Measurements from ENCODE around the gene ADRB2.

The ADRB2 gene

GRCh38 chr5:148810823-148811222, 15.6 kb upstream of the ADRB2 start:
- ChIA-PET POLR2A (no interaction called here), CTCF (interaction anchor here (2.0 kb wide), 1 partner anchor 10 kb away, joined by 7 read pairs; no protein-coding TSS in a partner anchor)
- TF ChIP-seq ARNT (IDR thresholded peaks at IDR 0.05) (no peak), BHLHE40 (IDR thresholded peaks at IDR 0.05; ENCODE audit: borderline replicate concordance) (no peak), L3MBTL2 (conservative IDR thresholded peaks at IDR 0.05) (no peak), ZNF384 (IDR thresholded peaks at IDR 0.05) (no peak), FOXM1 (IDR thresholded peaks at IDR 0.05; ENCODE audit: borderline replicate concordance) (no peak), FOXA1 (IDR thresholded peaks at IDR 0.05) (no peak), SUZ12 (IDR thresholded peaks at IDR 0.05) (no peak), ELF4 (IDR thresholded peaks at IDR 0.05) (no peak), LEF1 (IDR thresholded peaks at IDR 0.05; ENCODE audit: borderline replicate concordance) (no peak), PKNOX1 (IDR thresholded peaks at IDR 0.05) (no peak), NFRKB (IDR thresholded peaks at IDR 0.05) (no peak), SP1 (IDR thresholded peaks at IDR 0.05) (no peak), TARDBP (IDR thresholded peaks at IDR 0.05) (no peak), CTBP1 (IDR thresholded peaks at IDR 0.05; ENCODE audit: borderline replicate concordance) (no peak), HDGF (IDR thresholded peaks at IDR 0.05; ENCODE audit: borderline replicate concordance) (no peak)
- no peak for DNase-seq (ENCODE audit: extremely low spot score)

- ChIA-PET CTCF (interaction anchor here (2.0 kb wide), 1 partner anchor 9 kb away, joined by 7 read pairs; no protein-coding TSS in a partner anchor), POLR2A (no interaction called here)
- TF ChIP-seq L3MBTL2 (conservative IDR thresholded peaks at IDR 0.05) (no peak), NFRKB (IDR thresholded peaks at IDR 0.05) (no peak), FOXM1 (IDR thresholded peaks at IDR 0.05; ENCODE audit: borderline replicate concordance) (no peak), ELF4 (IDR thresholded peaks at IDR 0.05) (no peak)
- no peak for DNase-seq (ENCODE audit: extremely low spot score)
These were observed 14.7 kb upstream of the ADRB2 start for GRCh38 chr5:148811756-148812155.

GRCh38 chr5:148815086-148815485, 11.3 kb upstream of the ADRB2 start:
- CTCF ChIA-PET = interaction anchor here (1.0 kb wide), 1 partner anchor 326 kb away, joined by 3 read pairs; the partner anchor contains the start of gene ABLIM3
- TF ChIP-seq ARNT (IDR thresholded peaks at IDR 0.05) (no peak), SP1 (IDR thresholded peaks at IDR 0.05) (no peak), NFRKB (IDR thresholded peaks at IDR 0.05) (no peak), FOXK2 (IDR thresholded peaks at IDR 0.05) (no peak), LEF1 (IDR thresholded peaks at IDR 0.05; ENCODE audit: borderline replicate concordance) (no peak), CTBP1 (IDR thresholded peaks at IDR 0.05; ENCODE audit: borderline replicate concordance) (no peak), HDGF (IDR thresholded peaks at IDR 0.05; ENCODE audit: borderline replicate concordance) (no peak), ELF4 (IDR thresholded peaks at IDR 0.05) (no peak), L3MBTL2 (conservative IDR thresholded peaks at IDR 0.05) (no peak), ZNF384 (IDR thresholded peaks at IDR 0.05) (no peak)
- DNase-seq (ENCODE audit: extremely low spot score) = no peak
- POLR2A ChIA-PET = interaction anchor here (0.7 kb wide), 1 partner anchor 11 kb away, joined by 3 read pairs; the partner anchor contains the start of gene ADRB2

GRCh38 chr5:148815578-148815977, 10.8 kb upstream of the ADRB2 start:
- TF ChIP-seq ELF4 (IDR thresholded peaks at IDR 0.05) (no peak), FOXA1 (IDR thresholded peaks at IDR 0.05) (no peak), L3MBTL2 (conservative IDR thresholded peaks at IDR 0.05) (no peak), ZNF384 (IDR thresholded peaks at IDR 0.05) (no peak), HDGF (IDR thresholded peaks at IDR 0.05; ENCODE audit: borderline replicate concordance) (no peak), TARDBP (IDR thresholded peaks at IDR 0.05) (no peak), LEF1 (IDR thresholded peaks at IDR 0.05; ENCODE audit: borderline replicate concordance) (no peak), BHLHE40 (IDR thresholded peaks at IDR 0.05; ENCODE audit: borderline replicate concordance) (no peak), SP1 (IDR thresholded peaks at IDR 0.05) (no peak), ARNT (IDR thresholded peaks at IDR 0.05) (no peak), FOXK2 (IDR thresholded peaks at IDR 0.05) (no peak), SUZ12 (IDR thresholded peaks at IDR 0.05) (no peak), FOXM1 (IDR thresholded peaks at IDR 0.05; ENCODE audit: borderline replicate concordance) (no peak), PKNOX1 (IDR thresholded peaks at IDR 0.05) (no peak)
- POLR2A ChIA-PET = interaction anchor here (0.7 kb wide), 1 partner anchor 11 kb away, joined by 3 read pairs; the partner anchor contains the start of gene ADRB2
- no peak for DNase-seq (ENCODE audit: extremely low spot score)
- CTCF ChIA-PET = interaction anchor here (1.0 kb wide), 1 partner anchor 326 kb away, joined by 3 read pairs; the partner anchor contains the start of gene ABLIM3

- ChIA-PET CTCF (interaction anchor here (1.0 kb wide), 1 partner anchor 325 kb away, joined by 3 read pairs; the partner anchor contains the start of gene ABLIM3), POLR2A (no interaction called here)
- TF ChIP-seq PKNOX1 (IDR thresholded peaks at IDR 0.05) (no peak), BHLHE40 (IDR thresholded peaks at IDR 0.05; ENCODE audit: borderline replicate concordance) (no peak), ARNT (IDR thresholded peaks at IDR 0.05) (no peak), L3MBTL2 (conservative IDR thresholded peaks at IDR 0.05) (no peak), FOXA1 (IDR thresholded peaks at IDR 0.05) (no peak), HDGF (IDR thresholded peaks at IDR 0.05; ENCODE audit: borderline replicate concordance) (no peak), ZNF384 (IDR thresholded peaks at IDR 0.05) (no peak), NFRKB (IDR thresholded peaks at IDR 0.05) (no peak), CTBP1 (IDR thresholded peaks at IDR 0.05; ENCODE audit: borderline replicate concordance) (no peak), FOXK2 (IDR thresholded peaks at IDR 0.05) (no peak), TARDBP (IDR thresholded peaks at IDR 0.05) (no peak), SP1 (IDR thresholded peaks at IDR 0.05) (no peak), ELF4 (IDR thresholded peaks at IDR 0.05) (no peak), LEF1 (IDR thresholded peaks at IDR 0.05; ENCODE audit: borderline replicate concordance) (no peak), SUZ12 (IDR thresholded peaks at IDR 0.05) (no peak), FOXM1 (IDR thresholded peaks at IDR 0.05; ENCODE audit: borderline replicate concordance) (no peak)
- no peak for DNase-seq (ENCODE audit: extremely low spot score)
These were observed 10.1 kb upstream of the ADRB2 start for GRCh38 chr5:148816357-148816756.

GRCh38 chr5:148816782-148817181, 9.6 kb upstream of the ADRB2 start:
- DNase-seq (ENCODE audit: extremely low spot score) = no peak
- CTCF ChIA-PET = interaction anchor here (0.6 kb wide), 1 partner anchor 299 kb away, joined by 4 read pairs; no protein-coding TSS in a partner anchor
- no peak for TF ChIP-seq HDGF (IDR thresholded peaks at IDR 0.05; ENCODE audit: borderline replicate concordance)
- no peak for TF ChIP-seq CTBP1 (IDR thresholded peaks at IDR 0.05; ENCODE audit: borderline replicate concordance)
- TF ChIP-seq NFRKB (IDR thresholded peaks at IDR 0.05) = no peak
- no peak for TF ChIP-seq SUZ12 (IDR thresholded peaks at IDR 0.05)
- no peak for TF ChIP-seq ELF4 (IDR thresholded peaks at IDR 0.05)
- no peak for TF ChIP-seq PKNOX1 (IDR thresholded peaks at IDR 0.05)
- no peak for TF ChIP-seq FOXM1 (IDR thresholded peaks at IDR 0.05; ENCODE audit: borderline replicate concordance)
- no peak for TF ChIP-seq BHLHE40 (IDR thresholded peaks at IDR 0.05; ENCODE audit: borderline replicate concordance)
- no peak for TF ChIP-seq ARNT (IDR thresholded peaks at IDR 0.05)
- no peak for TF ChIP-seq FOXK2 (IDR thresholded peaks at IDR 0.05)
- TF ChIP-seq LEF1 (IDR thresholded peaks at IDR 0.05; ENCODE audit: borderline replicate concordance) = no peak
- POLR2A ChIA-PET = no interaction called here
